Measurements from ENCODE around the gene MACROH2A1.

The MACROH2A1 gene

GRCh38 chr5:135435467-135436330 lies 36.7 kb upstream of the MACROH2A1 start:
- no peak for DNase-seq

GRCh38 chr5:135434591-135435466 lies 35.8 kb upstream of the MACROH2A1 start:
- DNase-seq: no peak

- DNase-seq: no peak
Observed at GRCh38 chr5:135433681-135434426, 34.8 kb upstream of the MACROH2A1 start.

DNA sequence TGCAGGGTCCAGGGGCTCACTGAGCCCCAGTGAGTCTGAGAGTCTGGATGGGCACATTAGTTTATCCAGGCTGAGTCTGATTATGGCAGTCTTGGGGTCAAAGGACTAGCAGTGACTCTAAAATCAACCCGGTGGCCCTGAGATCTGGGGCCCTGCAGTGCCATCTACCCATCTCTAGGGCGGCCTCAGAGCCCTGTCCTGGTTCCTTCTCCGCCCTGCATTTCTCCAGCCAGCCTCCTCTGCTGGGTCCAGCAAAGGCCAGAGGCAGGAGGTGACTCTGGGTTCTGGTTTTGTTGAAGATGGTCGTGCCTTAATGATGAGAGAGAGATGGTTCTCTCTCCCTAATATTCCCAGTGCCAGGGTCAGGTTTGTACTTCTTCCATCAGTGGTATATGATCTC lies 33.1 kb upstream of the MACROH2A1 start:
- no peak for DNase-seq

- DNase-seq: no peak
Observed at GRCh38 chr5:135430135-135430437, 31.1 kb upstream of the MACROH2A1 start.

- no peak for DNase-seq
Observed at GRCh38 chr5:135429301-135430134, 30.5 kb upstream of the MACROH2A1 start.

DNA sequence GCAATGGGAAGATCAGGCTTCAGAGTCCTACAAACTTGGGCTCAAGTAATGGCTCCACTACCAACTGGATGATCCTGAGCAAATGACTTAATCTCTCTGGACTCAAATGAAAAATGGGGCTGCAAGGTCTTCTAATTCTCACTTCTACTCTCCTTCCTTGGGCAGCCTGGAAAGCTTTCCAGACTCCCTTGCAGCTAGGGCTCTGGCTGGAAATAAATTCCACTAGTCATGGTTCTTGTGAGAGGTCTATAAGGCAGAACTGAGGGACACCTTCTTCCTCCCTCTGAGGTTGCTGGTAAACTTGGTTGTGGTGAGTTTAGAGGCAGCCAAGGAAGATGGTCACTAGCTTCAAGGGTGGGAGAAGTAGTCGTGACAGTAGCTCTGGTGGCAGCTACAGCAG lies 29.6 kb upstream of the MACROH2A1 start:
- DNase-seq: no peak

- DNase-seq: peak; percentile 29
Observed at GRCh38 chr5:135426102-135427082, 27.4 kb upstream of the MACROH2A1 start.

DNA sequence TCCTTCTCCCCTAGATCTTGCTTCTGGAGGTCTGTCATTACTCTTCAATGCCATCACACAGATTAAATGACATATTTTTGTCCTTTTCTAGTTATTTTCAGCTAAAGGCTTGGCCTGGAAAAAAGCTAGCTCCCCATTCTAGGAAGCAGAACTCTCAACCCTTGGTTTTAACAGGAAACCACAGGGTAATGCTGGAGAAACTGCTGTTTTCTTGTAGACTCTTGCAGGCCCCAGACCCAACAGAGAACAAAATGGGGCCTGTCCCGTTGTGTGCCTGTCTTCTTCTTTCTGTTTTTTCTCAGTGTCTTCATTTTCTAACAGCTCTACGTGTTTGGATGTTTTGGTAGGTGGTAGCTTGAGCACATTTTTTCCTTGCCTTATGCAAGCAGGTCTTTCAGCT lies 26.6 kb upstream of the MACROH2A1 start:
- DNase-seq: no peak

DNA sequence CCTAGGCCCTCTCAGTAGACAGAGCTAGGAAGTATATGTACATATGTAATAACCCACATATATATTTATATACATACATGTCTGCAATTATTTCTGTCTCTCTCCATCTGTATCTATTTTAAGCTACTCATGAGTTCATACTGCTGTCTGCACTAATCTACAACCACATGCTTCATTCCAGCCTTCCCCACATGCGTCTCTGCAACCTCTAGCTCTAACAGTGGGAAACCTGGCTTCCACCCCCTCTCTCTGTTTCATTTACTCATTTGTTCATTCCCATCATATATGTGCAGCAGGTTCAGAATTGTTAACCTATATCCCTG lies 24.8 kb upstream of the MACROH2A1 start:
- no peak for DNase-seq

- no peak for DNase-seq
Observed at GRCh38 chr5:135423146-135423845, 24.3 kb upstream of the MACROH2A1 start.

DNA sequence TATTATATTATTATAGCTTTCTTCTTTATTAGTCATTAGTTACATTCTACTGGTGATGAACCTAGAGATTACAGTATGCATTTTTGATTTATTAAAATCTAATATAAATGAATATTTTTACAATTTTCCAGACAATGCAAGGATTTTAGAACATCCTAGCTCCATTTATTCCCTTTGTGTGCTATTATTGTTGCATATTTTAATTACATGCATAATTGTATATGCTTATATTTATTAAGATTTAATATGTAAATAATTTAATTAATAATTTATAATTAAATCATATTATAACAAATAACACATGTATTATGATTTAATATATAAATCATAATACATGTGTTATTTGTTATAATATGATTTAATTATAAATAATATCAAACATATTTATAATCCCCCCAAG lies 23.4 kb upstream of the MACROH2A1 start:
- no peak for DNase-seq

GRCh38 chr5:135417083-135417482 lies 18.1 kb upstream of the MACROH2A1 start:
- DNase-seq: no peak

DNA sequence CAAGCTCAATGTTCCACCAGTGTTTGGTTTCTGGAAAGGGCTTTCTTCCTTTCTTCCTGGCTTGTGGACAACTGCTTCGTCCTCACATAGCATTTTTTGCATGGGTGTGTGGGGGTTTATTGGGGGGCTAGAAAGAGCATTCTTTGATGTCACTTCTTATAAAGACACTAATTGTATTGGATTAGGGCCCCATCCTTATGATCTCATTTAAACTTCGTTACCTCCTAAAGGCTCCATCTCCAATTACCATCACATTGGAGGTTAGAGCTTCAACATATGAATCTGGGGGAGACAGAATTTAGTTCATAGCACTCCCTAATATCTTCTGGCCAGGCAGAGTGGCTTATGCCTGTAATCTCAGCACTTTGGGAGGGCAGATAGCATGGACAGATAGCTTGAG lies 6.1 kb upstream of the MACROH2A1 start:
- no peak for DNase-seq

DNA sequence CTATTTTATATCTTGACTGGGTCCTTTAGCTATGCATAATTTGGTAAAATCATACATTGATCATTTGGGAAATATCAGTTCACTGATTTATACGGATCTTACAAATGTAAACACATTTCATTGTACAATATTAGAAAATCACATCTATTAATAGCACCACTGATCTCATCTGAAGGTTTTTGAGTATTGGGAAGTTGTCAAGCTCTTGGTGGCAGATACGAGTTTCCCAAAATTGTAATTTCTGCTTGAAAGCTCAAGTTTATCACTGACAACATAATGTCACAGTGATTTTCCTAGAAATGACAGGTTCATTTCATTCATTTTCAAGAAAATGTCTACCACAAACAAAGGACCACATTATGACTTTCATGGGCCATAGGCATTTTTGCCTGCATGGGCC lies 3.0 kb upstream of the MACROH2A1 start:
- no peak for DNase-seq

- no peak for DNase-seq
Observed at GRCh38 chr5:135400866-135401265, 1.8 kb upstream of the MACROH2A1 start.

DNA sequence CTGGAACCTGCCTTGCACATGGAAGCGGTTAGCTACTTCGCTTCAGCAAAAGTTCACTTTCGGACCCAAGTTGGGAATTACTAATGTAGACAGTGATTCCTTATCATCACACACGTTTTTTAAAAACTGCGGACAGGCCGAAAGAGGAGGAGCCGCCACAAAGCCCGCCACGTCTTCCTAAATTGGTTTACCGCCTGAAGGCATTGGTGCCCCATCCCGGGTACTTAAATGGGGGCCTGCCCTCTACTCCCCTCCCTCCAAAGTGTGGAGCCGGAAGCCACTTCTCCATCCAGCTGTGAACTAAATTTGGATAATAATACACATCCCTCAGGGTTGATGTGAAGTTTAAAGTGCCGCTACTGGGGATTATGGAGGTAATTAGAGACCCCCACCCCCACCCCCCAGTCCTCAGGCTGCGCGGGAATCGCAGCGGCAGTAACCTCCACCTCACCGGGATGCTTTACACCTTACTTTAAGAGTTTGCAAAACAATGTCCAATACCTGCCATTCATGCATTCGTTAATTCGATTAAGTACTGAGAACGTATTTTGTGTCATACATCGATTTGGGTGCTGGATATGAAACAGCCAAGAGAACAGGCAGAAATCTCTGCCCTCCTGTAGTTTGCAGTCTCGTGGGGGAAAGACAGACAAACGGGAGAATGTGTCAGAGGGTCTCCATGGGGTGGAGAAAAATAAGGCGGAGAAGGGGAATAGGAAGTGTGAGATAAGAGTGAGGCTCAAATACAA lies 937 bp upstream of the MACROH2A1 start:
- DNase-seq: no peak

DNA sequence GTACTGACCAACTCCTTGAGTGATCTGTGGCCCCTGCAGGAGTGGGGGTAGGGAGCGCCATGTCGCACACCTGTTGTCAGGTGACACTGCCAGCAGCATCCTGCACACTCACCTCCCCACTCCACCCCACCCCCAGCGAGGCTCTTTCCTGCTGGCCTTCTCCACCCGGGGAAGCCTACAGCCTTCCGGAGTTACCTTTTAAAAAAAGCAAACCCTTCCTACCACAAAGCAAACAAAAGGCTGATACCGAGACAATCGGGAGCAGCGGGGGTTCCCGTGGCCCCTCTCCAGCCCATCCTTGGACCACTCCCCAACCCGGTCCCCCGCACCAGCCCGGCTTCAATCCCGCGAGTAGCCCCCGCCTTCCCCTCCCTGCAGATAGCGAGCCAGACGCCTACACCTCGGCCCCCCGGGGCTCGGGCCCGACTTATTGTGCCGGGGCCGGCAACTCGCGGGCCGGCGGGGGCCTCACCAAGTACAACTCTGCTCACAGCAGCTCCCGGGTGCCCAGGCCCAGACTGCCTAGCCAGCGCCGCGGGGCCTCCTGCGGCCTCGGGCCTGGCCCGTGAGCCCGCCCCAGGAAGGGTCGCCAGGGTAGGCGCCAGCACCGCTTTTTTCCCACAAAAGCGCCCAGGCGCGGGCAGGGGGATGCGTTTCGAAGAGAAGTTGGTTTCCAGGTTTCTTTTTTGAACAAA lies 724 bp downstream of the MACROH2A1 start:
- peak; percentile 67 for DNase-seq

- no peak for DNase-seq
Observed at GRCh38 chr5:135397084-135397483, 1.9 kb downstream of the MACROH2A1 start.

Measured in CD4-positive, alpha-beta T cell treated with Interleukin-6 for 4 hours (primary cell).